Uterus (tissue), 4 donors: ENCODE results near the gene SLFNL1. TPM values are rescaled to one million over a fixed set of nuclear protein-coding genes. Genes with fewer than 3 reads are reported as not detected.
A peak's percentile ranks its signal among the peaks of the same experiment; 100 is the strongest.

Experiments
- DNase-seq, 2 donors: peaks; one replicate each; pipeline ENCODE4 v3.0.0-alpha.2; 2019 to 2020
- H3K27ac ChIP-seq, 2 donors: fragments of 200-600 bp; sonication (generic); 1 replicate in 1 of 2; 2 replicates in 1 of 2; pipeline ENCODE4 v1.5.1; 2016 to 2018
- H3K27me3 ChIP-seq, 2 donors: fragments of 200-600 bp; sonication (generic); one replicate each; pipeline ENCODE4 v1.5.1; 2018 to 2019; ENCODE audit warnings: control low read depth in 1 of 2
- H3K36me3 ChIP-seq, 2 donors: fragments of 200-600 bp; sonication (generic); one replicate each; pipeline ENCODE4 v1.5.1; 2019; ENCODE audit warnings: control low read depth in 1 of 2
- H3K4me1 ChIP-seq, 2 donors: fragments of 200-600 bp; sonication (generic); one replicate each; pipeline ENCODE4 v1.5.1; 2018 to 2019; ENCODE audit warnings: control low read depth in 1 of 2
- H3K4me3 ChIP-seq, 2 donors: fragments of 200-600 bp; sonication (generic); 1 replicate in 1 of 2; 2 replicates in 1 of 2; pipeline ENCODE4 v1.5.1; 2018 to 2019; ENCODE audit warnings: mild to moderate bottlenecking in 1 of 2
- H3K9me3 ChIP-seq, 2 donors: fragments of 200-600 bp; sonication (generic); one replicate each; pipeline ENCODE4 v1.5.1; 2019; ENCODE audit warnings: control low read depth in 1 of 2
- POLR2A ChIP-seq, 2 donors: fragments of 450-650 bp; IDR thresholded peaks; one replicate each; pipeline ENCODE4 v1.6.1; 2016; ENCODE audit warnings: antibody characterized with exemption in 2 of 2, mild to moderate bottlenecking in 1 of 2, moderate library complexity in 1 of 2
- intact Hi-C: fragments of 100-400 bp; cut with DNase I; formaldehyde crosslinking; loops from one replicate; pipeline ENCODE4 v1.15.1; 2023; ENCODE audit warnings: low total_unique reads
- total RNA-seq, 4 donors: library from RNA; depleted of rRNA in 3 of 4; stranded (reverse); fragments of >200 nt in 3 of 4; gene quantifications; one replicate each; pipeline versions ENCODE4 v1.1.0 to v1.2.4, GENCODE V29; 2014 to 2023
- TF ChIP-seq, protein P1 (sequence below), 4 experiments: fragments of 200-600 bp in 2 of 4; fragments of 450-650 bp in 2 of 4; sonication (generic) in 2 of 4; IDR thresholded peaks; one replicate each; pipeline ENCODE4 v1.5.1; 2016 to 2019; ENCODE audit warnings: antibody characterized with exemption in 4 of 4, mild to moderate bottlenecking in 2 of 4, moderate library complexity in 1 of 4
- donor health status: DM: yes; HTN: yes; CAD: no.

SLFNL1 gene
- total RNA-seq, 4 donors from 2014 or later = 0.83 to 31.3 (median 1.6) TPM; not detected in 1

DNA sequence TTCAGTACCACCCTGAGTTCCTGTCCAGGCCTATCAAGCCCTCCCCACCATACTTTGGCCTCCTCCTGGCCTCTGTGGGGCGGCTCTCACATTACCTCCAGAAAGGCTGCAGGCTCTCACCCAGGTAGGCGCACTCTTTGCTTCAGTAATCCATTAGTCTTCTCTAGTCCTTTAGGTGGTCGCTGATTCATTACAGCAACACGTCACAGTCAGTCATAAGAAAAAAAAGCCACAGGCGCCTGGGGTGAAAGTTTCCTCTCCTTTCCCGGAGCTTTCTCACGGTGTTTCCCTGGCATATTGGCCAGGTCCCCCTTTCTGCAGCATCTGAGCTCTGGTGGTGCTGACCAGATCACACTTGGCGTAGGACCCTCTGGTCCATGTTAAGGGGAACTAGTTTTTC, 12.1 kb downstream of the SLFNL1 start:
- Histone ChIP-seq H3K27ac (no peak overlapping the region), H3K4me1 (no peaks in the 10 kb centered on the region), H3K36me3 (no peaks in the 10 kb centered on the region), H3K4me3 (no peak overlapping the region), H3K27me3 (no peaks in the 10 kb centered on the region), H3K9me3 (no peaks in the 10 kb centered on the region)
- DNase-seq = no peak
- no peak for TF ChIP-seq POLR2A (IDR thresholded peaks at IDR 0.05)
- TF ChIP-seq, protein P1, sequence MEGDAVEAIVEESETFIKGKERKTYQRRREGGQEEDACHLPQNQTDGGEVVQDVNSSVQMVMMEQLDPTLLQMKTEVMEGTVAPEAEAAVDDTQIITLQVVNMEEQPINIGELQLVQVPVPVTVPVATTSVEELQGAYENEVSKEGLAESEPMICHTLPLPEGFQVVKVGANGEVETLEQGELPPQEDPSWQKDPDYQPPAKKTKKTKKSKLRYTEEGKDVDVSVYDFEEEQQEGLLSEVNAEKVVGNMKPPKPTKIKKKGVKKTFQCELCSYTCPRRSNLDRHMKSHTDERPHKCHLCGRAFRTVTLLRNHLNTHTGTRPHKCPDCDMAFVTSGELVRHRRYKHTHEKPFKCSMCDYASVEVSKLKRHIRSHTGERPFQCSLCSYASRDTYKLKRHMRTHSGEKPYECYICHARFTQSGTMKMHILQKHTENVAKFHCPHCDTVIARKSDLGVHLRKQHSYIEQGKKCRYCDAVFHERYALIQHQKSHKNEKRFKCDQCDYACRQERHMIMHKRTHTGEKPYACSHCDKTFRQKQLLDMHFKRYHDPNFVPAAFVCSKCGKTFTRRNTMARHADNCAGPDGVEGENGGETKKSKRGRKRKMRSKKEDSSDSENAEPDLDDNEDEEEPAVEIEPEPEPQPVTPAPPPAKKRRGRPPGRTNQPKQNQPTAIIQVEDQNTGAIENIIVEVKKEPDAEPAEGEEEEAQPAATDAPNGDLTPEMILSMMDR (IDR thresholded peaks at IDR 0.05) = no peak
- intact Hi-C loops = no loop called here

DNA sequence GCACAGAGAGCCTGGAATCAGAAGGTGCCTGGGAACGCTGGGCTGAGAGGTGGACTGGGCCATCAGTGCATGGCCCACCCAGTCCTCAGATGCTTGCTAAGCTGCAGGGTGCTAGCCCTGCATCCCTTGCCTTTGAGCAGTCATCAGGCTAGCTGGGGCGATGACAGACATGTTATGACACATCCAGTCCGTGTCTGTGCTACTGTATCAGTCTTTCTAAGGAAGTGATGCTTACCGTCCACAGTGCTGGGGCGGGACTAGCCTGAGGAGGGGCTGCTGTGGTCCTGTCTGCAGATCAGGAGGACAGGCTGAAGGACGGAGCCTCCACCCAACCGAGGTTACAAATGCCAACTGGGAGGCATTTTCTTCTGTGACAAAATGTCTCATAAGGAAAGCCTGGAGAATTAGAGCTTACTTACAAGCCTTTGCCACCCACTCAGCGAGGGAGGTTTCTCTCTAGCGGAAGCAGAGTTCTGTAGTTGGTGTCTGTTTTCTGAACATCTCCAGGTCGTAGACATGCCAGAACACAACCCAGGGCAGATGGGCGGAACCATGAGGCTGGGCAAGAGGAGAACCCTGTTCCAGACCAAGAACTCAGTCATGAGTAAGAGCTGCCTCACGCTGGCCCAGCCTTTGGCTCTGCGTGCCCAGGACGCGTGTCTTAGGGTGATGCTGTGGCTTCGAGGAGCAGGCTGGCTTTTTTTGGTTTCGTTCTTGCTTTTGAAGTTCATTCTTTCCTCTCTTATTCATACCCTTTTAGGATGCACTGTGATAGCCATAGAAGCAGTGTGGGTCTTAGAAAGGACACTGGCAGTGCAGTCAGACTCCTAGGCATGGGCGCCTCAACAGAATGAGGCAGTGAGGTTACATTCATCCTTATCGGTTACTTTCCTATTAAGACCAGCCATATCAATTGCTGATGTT, 14.3 kb downstream of the SLFNL1 start:
- TF ChIP-seq, protein P1 (IDR thresholded peaks at IDR 0.05) = no peak
- no peak for TF ChIP-seq POLR2A (IDR thresholded peaks at IDR 0.05)
- H3K36me3 ChIP-seq = no peaks in the 10 kb centered on the region
- intact Hi-C loops = no loop called here
- H3K4me3 ChIP-seq = no peak overlapping the region
- no peaks in the 10 kb centered on the region for H3K4me1 ChIP-seq
- H3K9me3 ChIP-seq = no peaks in the 10 kb centered on the region
- DNase-seq = no peak
- H3K27ac ChIP-seq = no peak overlapping the region
- H3K27me3 ChIP-seq = no peaks in the 10 kb centered on the region

DNA sequence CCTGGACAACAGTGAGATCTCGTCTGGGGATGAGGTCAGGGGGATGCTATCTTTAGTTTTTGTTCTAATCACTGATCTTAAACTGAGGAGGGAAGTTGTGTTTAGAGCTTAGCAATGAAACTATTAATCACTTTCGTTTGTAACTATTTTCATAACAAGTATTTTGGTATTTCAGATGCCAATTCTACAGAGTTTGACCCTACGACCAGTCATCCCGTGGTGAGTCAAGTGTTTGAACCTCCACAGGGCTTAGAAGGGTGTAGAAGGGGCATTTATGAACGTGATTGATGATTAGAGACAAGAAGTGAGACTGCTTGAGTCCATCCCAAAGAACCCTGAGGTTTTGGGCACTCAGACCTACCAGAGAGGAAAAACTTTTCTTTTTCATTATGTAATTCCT, 15.6 kb downstream of the SLFNL1 start:
- no peak overlapping the region for H3K4me3 ChIP-seq
- no peaks in the 10 kb centered on the region for H3K27me3 ChIP-seq
- no peak for TF ChIP-seq POLR2A (IDR thresholded peaks at IDR 0.05)
- no peak overlapping the region for H3K27ac ChIP-seq
- H3K4me1 ChIP-seq = no peaks in the 10 kb centered on the region
- DNase-seq = no peak
- intact Hi-C loops = no loop called here
- no peaks in the 10 kb centered on the region for H3K36me3 ChIP-seq
- H3K9me3 ChIP-seq = no peaks in the 10 kb centered on the region

DNA sequence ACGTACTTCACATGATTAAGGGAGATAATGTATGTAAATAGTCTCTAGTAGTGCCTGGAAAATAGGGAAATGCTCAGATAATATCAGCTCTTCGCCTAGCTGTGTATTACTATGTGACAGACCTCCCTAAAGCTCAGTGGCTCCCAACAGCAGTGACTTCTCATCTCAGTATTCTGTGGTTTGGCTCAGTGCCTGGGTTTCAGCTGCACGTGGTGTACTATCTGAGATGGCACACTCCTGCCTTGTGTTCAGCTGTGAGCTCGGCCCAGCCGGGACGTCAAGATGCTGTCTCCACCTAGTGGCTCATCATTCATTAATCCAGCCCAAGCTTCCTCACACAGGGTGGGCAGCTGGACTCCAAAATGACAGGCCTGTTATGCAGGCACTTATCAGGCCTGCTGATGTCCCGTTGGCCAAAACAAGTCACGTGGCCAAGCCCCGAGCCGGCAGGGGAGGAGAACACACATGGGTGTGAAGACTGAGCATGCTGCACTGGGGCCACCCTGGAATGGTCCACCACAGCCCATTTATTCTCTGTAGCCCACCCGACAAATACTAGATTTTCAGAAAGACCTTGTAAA, 17.8 kb downstream of the SLFNL1 start:
- Histone ChIP-seq H3K27ac (peak overlapping the region; percentile 60 to 66), H3K4me1 (no peaks in the 10 kb centered on the region), H3K36me3 (no peaks in the 10 kb centered on the region), H3K4me3 (no peak overlapping the region), H3K27me3 (no peaks in the 10 kb centered on the region), H3K9me3 (no peaks in the 10 kb centered on the region)
- TF ChIP-seq, protein P1 (IDR thresholded peaks at IDR 0.05) = peak; percentile 55 to 73 (median 57)
- TF ChIP-seq POLR2A (IDR thresholded peaks at IDR 0.05) = no peak
- DNase-seq = peak; percentile 90 to 96
- intact Hi-C loops = no loop called here

DNA sequence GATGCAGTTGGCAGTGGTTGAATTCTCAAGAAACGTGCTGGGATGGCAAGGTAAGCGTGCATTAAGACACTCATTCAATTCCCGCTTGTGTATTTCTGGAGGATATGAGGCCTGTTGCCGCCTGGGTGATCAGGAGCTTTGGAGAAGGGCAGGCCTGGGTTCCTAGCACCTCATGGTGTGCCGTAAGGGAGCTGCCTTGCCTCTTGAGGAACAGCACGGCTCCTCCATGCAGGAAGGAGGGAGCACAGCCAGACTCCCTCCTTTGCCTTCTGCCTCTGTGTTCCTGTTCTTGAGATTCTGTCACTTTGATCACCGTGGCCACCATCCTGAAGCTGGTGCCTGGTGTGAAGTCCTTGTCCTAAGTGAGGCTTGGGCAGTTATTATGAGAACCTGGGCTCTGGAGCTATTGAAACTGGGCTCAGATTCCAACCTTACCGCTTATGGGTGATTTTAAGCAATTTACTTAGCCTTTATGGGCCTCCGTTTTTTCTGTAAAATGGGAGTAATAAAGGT, 18.3 kb downstream of the SLFNL1 start:
- TF ChIP-seq, protein P1 (IDR thresholded peaks at IDR 0.05) = no peak
- no peak for TF ChIP-seq POLR2A (IDR thresholded peaks at IDR 0.05)
- H3K27ac ChIP-seq = peak overlapping the region; percentile 60 to 66
- H3K4me1 ChIP-seq = no peaks in the 10 kb centered on the region
- H3K9me3 ChIP-seq = no peaks in the 10 kb centered on the region
- intact Hi-C loops = no loop called here
- H3K27me3 ChIP-seq = no peaks in the 10 kb centered on the region
- no peak for DNase-seq
- no peaks in the 10 kb centered on the region for H3K36me3 ChIP-seq
- no peak overlapping the region for H3K4me3 ChIP-seq
